Thymus (tissue), 11 donors: ENCODE measurements around the gene STAC. TPM values are rescaled to one million over a fixed set of nuclear protein-coding genes. Genes with fewer than 3 reads are reported as not detected.
A peak's percentile ranks its signal among the peaks of the same experiment; 100 is the strongest.

Experiments
- DNase-seq, 9 donors: peaks; one replicate each; pipeline ENCODE4 v3.0.0-alpha.2; 2013; ENCODE audit warnings: low spot score in 9 of 9, low read depth in 6 of 9, missing footprints in 1 of 9
- H3K27ac ChIP-seq, 2 donors: one replicate each; pipeline ENCODE4 v1.5.1; 2013; ENCODE audit warnings: control low read depth in 1 of 2, low read depth in 1 of 2, low read length in 1 of 2, mild to moderate bottlenecking in 1 of 2, moderate library complexity in 1 of 2
- H3K27me3 ChIP-seq, 2 donors: one replicate each; pipeline ENCODE4 v1.5.1; 2013; ENCODE audit warnings: low read length in 1 of 2; ENCODE audit not compliant: control insufficient read depth in 2 of 2, insufficient read depth in 1 of 2
- H3K36me3 ChIP-seq, 2 donors: one replicate each; pipeline ENCODE4 v1.5.1; 2013; ENCODE audit warnings: low read length in 1 of 2, mild to moderate bottlenecking in 1 of 2, moderate library complexity in 1 of 2; ENCODE audit not compliant: control insufficient read depth in 2 of 2, insufficient read depth in 2 of 2
- H3K4me1 ChIP-seq, 2 donors: one replicate each; pipeline ENCODE4 v1.5.1; 2013; ENCODE audit warnings: low read length in 2 of 2; ENCODE audit not compliant: control insufficient read depth in 2 of 2, insufficient read depth in 2 of 2
- H3K4me3 ChIP-seq, 2 donors: one replicate each; pipeline ENCODE4 v1.5.1; 2013; ENCODE audit warnings: low read length in 2 of 2, control low read depth in 1 of 2, mild to moderate bottlenecking in 1 of 2
- H3K9me3 ChIP-seq, 2 donors: one replicate each; pipeline ENCODE4 v1.5.1; 2013; ENCODE audit warnings: low read length in 1 of 2, mild to moderate bottlenecking in 1 of 2; ENCODE audit not compliant: control insufficient read depth in 2 of 2, insufficient read depth in 1 of 2
- WGBS: extraction: QIAGEN DNeasy Blood & Tissue Kit; methylation state at CpG from one replicate; pipeline ENCODE4 v1.1.7; 2013; 5-methylcytosine and 5-hydroxymethylcytosine counted together
- polyA plus RNA-seq: library from polyadenylated mRNA; stranded (reverse); fragments of 200-250 nt; gene quantifications from one replicate; pipeline ENCODE4 v1.2.3, GENCODE V29; 2013
- total RNA-seq: library from RNA; stranded (reverse); fragments of 120-200 nt; gene quantifications from one replicate; pipeline ENCODE4 v1.2.4, GENCODE V29; 2013
- donor health status: healthy.

Gene STAC
- total and polyA plus RNA-seq, 2 donors, result 0.80 to 1.7 TPM

DNA sequence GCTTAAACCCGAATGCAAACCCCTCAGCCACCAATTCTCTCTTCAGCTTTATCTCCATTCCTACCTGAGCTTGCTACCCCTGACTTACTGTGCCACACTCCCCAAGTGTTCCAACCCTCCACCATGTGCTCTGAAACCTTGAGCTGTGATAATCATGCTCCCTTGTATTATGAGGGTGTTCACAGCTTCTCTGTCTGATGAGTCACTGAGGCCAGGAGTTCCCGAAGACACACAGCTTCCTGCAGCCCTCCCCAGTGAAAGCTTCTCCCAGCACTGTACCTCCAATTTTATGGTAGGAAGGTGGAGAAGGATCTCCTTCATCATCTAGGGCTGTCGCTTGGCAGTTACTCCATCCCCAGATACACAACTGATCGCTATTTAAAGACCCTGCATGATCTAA, 24.9 kb downstream of the STAC start:
- H3K27me3 ChIP-seq, result no peaks in the 10 kb centered on the region
- 98% methylated on average over 4 of the region's 4 CpGs for WGBS

DNA sequence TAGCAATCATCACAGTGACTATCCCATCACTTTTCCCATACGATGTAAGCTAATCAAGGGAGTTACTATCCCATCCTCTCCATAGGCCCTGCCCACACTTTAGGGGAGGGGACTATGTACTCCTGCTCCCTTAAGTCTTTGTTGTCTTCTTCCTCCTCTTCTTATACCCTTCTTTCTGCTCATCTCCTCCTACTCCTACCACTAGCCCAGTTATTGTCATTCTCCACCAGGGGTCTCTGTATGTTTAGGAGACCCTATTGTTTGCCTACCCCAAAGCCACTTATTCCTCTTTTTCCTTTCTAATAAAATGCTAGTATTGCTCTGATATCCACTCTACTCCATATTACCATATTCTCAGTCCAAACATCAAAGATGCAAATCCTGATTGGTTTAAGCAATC, 27.8 kb downstream of the STAC start:
- peak in 1 of 9 donors; percentile 4 for DNase-seq
- Histone ChIP-seq H3K9me3 (no peaks in the 10 kb centered on the region), H3K4me3 (no peak overlapping the region), H3K36me3 (no peaks in the 10 kb centered on the region), H3K4me1 (no peaks in the 10 kb centered on the region), H3K27ac (no peak overlapping the region), H3K27me3 (no peaks in the 10 kb centered on the region)
- WGBS, result 97% methylated on average over 1 of the region's 1 CpG

More for the DNA sequence above, 24.9 kb downstream of the STAC start:
- Histone ChIP-seq H3K36me3 (no peaks in the 10 kb centered on the region), H3K27ac (no peak overlapping the region), H3K4me3 (no peak overlapping the region), H3K4me1 (no peaks in the 10 kb centered on the region), H3K9me3 (no peaks in the 10 kb centered on the region)
- no peak for DNase-seq

DNA sequence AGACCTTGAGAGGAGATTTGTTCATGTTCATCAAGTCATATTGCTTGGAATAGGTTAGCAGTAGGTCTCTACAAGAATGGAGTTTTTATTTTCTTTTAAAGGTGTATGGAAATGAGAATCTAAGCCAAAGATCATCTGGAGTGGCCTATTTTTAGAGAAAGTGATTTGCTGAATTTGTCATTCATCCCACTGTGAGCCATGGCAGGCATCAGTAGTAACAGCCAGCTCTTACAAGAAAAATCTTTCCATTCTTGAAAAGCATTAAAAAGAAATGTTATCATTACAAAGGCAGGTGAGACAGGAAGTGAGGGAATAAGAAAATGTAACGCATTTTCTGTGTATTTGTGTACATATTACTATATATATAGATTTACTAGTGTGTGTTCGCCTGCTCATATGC, 29.6 kb downstream of the STAC start:
- no peak overlapping the region for H3K27ac ChIP-seq
- no peaks in the 10 kb centered on the region for H3K27me3 ChIP-seq
- H3K9me3 ChIP-seq, result no peaks in the 10 kb centered on the region
- no peak for DNase-seq
- H3K4me3 ChIP-seq, result no peak overlapping the region
- H3K4me1 ChIP-seq, result no peaks in the 10 kb centered on the region
- 96% methylated on average over 2 of the region's 2 CpGs for WGBS
- H3K36me3 ChIP-seq, result no peaks in the 10 kb centered on the region

DNA sequence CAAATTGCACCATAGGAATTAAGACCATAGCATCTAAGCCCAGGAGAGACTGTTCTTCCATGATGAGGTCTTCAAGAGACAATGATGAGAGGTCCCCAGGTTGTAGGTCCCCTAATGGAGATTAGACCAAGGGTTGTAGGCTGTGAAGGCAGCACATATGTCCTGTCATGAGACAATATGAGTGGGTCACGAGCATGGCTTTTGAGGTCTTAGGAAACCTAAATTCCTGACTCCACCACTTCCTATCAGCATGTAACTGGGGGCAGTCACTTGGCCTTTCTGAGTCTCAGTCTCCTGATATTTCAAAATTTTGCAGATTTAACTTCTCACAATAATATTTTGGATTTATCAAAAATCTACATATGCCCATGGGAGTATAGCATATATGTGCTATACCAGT, 31.3 kb downstream of the STAC start:
- WGBS, result 89% methylated on average over 1 of the region's 1 CpG
- H3K36me3 ChIP-seq, result no peaks in the 10 kb centered on the region

DNA sequence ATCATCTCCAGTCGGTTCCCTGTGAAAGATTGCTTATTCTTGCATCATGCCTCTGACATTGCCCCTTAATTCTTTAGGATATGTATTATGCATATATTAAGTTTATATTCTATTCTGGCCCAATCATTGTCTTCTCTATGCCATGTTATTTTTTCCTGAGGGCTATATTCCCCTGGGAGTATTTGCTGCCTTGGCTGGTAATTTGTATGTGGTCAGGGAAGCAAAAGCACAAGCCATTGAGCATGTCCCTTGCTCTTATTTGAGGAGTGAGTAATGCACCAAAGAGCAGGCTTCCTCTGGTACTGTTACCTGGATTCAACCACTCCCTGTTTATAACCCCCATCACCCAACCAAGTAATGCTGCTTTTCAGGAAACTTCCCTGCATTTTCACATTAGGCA, 36.3 kb downstream of the STAC start:
- Histone ChIP-seq H3K27ac (no peak overlapping the region), H3K36me3 (no peaks in the 10 kb centered on the region), H3K4me1 (no peaks in the 10 kb centered on the region), H3K4me3 (no peak overlapping the region), H3K27me3 (no peaks in the 10 kb centered on the region), H3K9me3 (peaks cover 0 to 6% of the 10 kb centered on the region in 2 donors)
- 3% methylated on average over 1 of the region's 1 CpG for WGBS
- no peak for DNase-seq

More for the DNA sequence above, 31.3 kb downstream of the STAC start:
- Histone ChIP-seq H3K4me1 (no peaks in the 10 kb centered on the region), H3K4me3 (no peak overlapping the region), H3K27me3 (no peaks in the 10 kb centered on the region), H3K9me3 (peaks cover 0 to 6% of the 10 kb centered on the region in 2 donors), H3K27ac (no peak overlapping the region)
- DNase-seq, result no peak

DNA sequence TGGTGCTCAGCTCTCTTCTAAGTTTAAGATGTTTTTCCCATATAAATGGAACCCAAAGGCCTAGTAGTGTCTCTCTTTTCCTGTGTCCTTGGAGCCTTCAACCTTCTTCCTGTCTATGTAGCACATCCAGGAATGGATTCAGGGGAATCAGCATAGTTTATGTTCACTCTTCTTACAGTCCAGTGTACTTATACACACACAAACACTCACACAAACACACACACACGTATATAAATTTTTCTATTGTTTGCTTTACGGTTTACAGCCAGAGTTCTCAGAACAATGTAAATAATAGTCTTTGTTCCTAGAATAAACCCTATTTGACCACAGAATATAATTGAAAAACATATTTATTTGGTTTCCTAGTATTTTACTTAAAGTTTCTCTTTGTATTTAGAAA, 36.9 kb downstream of the STAC start:
- Histone ChIP-seq H3K36me3 (no peaks in the 10 kb centered on the region), H3K9me3 (peaks cover 0 to 6% of the 10 kb centered on the region in 2 donors), H3K27me3 (no peaks in the 10 kb centered on the region), H3K27ac (no peak overlapping the region), H3K4me1 (no peaks in the 10 kb centered on the region), H3K4me3 (no peak overlapping the region)
- 96% methylated on average over 2 of the region's 2 CpGs for WGBS
- DNase-seq, result no peak

DNA sequence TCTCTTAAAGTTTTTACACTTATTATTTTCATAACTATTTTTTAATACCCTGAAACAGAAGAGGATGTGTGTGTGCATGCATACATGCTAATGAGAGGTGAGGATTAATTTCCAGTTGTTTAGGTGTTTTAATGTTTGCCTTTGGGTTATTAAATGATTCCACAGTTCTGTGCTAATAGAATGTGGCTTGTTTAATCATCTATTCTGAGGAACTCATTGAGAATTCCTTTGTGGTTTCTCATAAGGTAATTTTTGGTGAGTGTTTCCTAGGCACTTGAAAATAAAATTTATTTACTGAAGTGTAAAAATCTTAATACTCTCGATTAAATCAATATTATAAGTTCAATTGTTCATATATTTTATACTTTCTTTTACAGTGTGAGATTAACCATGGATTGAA, 38.0 kb downstream of the STAC start:
- no peak for DNase-seq
- H3K9me3 ChIP-seq, result peaks cover 0 to 6% of the 10 kb centered on the region in 2 donors
- no peak overlapping the region for H3K27ac ChIP-seq
- 97% methylated on average over 1 of the region's 1 CpG for WGBS
- H3K4me3 ChIP-seq, result no peak overlapping the region
- H3K27me3 ChIP-seq, result no peaks in the 10 kb centered on the region
- H3K4me1 ChIP-seq, result no peaks in the 10 kb centered on the region
- no peaks in the 10 kb centered on the region for H3K36me3 ChIP-seq

DNA sequence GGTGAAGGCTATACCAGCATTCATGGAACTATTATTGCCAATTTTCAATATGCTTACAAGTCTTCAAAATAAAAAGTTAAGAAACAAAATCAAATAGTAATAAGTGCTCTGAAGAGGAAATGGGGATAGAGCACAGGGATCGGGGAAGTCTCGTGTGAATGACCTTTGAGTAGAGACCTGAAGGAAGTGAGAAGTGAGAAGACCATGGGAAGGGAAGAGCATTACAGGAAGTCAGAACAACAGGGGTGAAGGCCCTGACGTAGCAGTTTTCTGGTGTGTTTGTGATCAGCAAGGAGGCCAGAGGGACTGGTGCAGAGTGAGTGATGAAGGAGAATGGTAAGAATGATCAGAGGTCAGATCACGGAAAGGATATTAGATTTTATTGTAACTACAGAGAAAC, 48.1 kb downstream of the STAC start:
- 94% methylated on average over 4 of the region's 4 CpGs for WGBS
- H3K27me3 ChIP-seq, result no peaks in the 10 kb centered on the region
- no peak overlapping the region for H3K27ac ChIP-seq
- H3K9me3 ChIP-seq, result no peaks in the 10 kb centered on the region
- H3K4me1 ChIP-seq, result no peaks in the 10 kb centered on the region
- H3K36me3 ChIP-seq, result no peaks in the 10 kb centered on the region
- no peak overlapping the region for H3K4me3 ChIP-seq
- DNase-seq, result no peak

DNA sequence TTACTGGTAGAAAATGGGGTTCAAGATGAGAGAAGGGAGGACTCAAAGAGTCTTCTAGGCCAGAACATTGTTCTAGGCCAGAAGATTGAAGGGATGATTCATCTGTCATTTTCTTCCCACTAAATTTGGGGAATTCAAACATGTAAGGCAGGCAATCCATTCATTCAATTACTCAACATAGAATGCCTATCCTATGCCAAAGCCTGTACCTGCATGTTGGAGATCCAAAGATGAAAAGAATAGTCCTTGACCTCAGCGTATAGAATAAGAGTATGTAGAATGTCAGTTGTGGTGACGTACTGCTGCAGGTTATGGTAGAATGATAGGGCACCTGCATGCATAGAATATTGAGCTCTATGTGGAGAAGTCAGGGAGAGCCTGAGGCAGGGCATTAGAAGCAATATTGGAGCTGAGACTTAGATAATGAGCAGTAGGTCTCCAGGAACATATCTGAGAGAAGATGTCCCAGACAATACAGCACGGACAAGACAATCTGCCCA, 49.7 kb downstream of the STAC start:
- no peaks in the 10 kb centered on the region for H3K9me3 ChIP-seq
- 97% methylated on average over 3 of the region's 3 CpGs for WGBS

DNA sequence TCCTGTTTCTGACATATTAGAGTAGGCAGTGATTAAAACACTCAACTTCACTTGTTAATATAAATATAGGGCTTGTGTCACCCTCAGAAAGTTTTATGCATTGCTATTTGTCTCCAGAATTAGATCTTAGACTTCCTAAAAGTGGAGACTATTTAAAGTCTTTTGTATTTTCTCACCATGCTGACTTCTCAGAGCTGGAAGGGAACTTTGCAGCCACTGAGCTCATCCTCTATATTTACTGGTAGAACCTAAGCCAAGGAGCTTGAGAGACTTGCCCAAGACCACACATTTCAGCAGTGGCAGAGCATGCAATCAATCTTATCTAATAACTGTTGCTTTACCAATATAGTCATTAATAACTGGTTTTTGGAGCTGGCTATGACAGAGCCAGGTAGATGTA, 53.2 kb downstream of the STAC start:
- H3K4me1 ChIP-seq, result no peaks in the 10 kb centered on the region
- H3K9me3 ChIP-seq, result no peaks in the 10 kb centered on the region
- no peaks in the 10 kb centered on the region for H3K36me3 ChIP-seq
- no peaks in the 10 kb centered on the region for H3K27me3 ChIP-seq
- no peak overlapping the region for H3K4me3 ChIP-seq
- no peak overlapping the region for H3K27ac ChIP-seq
- no peak for DNase-seq

More for the DNA sequence above, 49.7 kb downstream of the STAC start:
- H3K27ac ChIP-seq, result no peak overlapping the region
- H3K4me1 ChIP-seq, result no peaks in the 10 kb centered on the region
- no peak for DNase-seq
- H3K36me3 ChIP-seq, result no peaks in the 10 kb centered on the region
- H3K27me3 ChIP-seq, result no peaks in the 10 kb centered on the region
- no peak overlapping the region for H3K4me3 ChIP-seq
